Progenitor cell of endocrine pancreas (in vitro differentiated cells): Measurements from ENCODE around the gene COMP. TPM values are rescaled to one million over a fixed set of nuclear protein-coding genes. Genes with fewer than 3 reads are reported as not detected.

Source experiments
- DNase-seq: peaks from one replicate; pipeline ENCODE4 v3.0.0; 2021; ENCODE audit warnings: low spot score; ENCODE audit not compliant: unreplicated experiment
- H3K27ac Mint-ChIP-seq: 2 replicates; pipeline ENCODE4 v1.8.0; 2021; ENCODE audit warnings: mild to moderate bottlenecking, moderate library complexity, mixed read lengths
- H3K27me3 Mint-ChIP-seq: 2 replicates; pipeline ENCODE4 v1.8.0; 2021; ENCODE audit warnings: mixed read lengths
- H3K36me3 Mint-ChIP-seq: 2 replicates; pipeline ENCODE4 v1.8.0; 2022; ENCODE audit warnings: mixed read lengths; ENCODE audit not compliant: insufficient read depth
- H3K4me1 Mint-ChIP-seq: 2 replicates; pipeline ENCODE4 v1.8.0; 2021; ENCODE audit warnings: low read depth, mixed read lengths
- H3K4me3 Mint-ChIP-seq: 2 replicates; pipeline ENCODE4 v1.8.0; 2021; ENCODE audit warnings: low read depth, mild to moderate bottlenecking, moderate library complexity, mixed read lengths
- H3K9me3 Mint-ChIP-seq: 2 replicates; pipeline ENCODE4 v1.8.0; 2021; ENCODE audit warnings: low read depth, mixed read lengths
- total RNA-seq: library from RNA; stranded (reverse); gene quantifications from 2 replicates; pipeline ENCODE4 v1.2.1, GENCODE V29; 2021
- TF ChIP-seq, protein P1 (sequence below): fragments of 200-600 bp; sonication (generic); IDR thresholded peaks from one replicate; pipeline ENCODE4 v1.5.0; 2021; ENCODE audit warnings: antibody characterized with exemption, mild to moderate bottlenecking; ENCODE audit not compliant: unreplicated experiment

Gene COMP
- total RNA-seq, 1 donor from 2014 or later, result 0.24 TPM

DNA sequence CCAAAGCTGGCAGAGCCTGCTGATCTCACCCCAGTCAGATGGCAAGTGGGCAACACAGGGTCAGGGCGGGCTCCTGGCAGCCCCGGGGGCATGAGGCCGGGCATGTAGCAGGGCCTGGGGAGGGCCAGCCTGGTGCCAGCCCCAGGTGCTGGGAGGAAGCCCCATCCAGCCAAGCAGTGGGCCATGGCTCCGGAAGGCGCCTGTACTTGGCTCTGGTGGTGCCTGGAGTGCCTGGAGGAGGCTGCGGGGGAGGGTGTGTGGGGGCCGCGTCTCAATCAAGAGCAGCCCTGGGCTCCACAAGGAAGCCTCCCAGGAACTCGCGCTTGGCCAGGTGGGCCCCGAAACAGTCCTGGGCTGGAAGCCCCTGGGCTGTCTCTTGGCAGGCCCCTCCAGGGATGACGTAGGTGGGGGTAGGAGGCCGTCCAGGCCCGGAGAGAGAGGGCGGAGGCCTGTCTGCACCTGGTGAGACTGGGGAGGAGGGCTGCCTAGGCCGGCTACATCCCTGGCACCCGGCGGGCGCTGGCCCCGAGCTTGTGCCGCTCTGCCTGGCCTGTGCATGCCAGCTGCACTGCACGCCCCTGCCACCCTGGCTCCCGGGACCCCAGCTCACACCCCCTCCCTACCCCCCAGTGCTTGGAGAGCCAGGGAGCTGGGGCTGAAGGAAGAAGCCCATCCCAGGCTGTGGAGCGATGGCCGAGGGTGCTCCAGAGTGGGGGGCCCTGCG is 45.9 kb downstream of the COMP start:
- H3K4me3 Mint-ChIP-seq, result no peak overlapping the region
- DNase-seq, result no peak
- H3K4me1 Mint-ChIP-seq, result peaks cover 28% of the 10 kb centered on the region
- no peaks in the 10 kb centered on the region for H3K36me3 Mint-ChIP-seq
- no peak overlapping the region for H3K27ac Mint-ChIP-seq
- no peaks in the 10 kb centered on the region for H3K27me3 Mint-ChIP-seq
- TF ChIP-seq, protein P1, sequence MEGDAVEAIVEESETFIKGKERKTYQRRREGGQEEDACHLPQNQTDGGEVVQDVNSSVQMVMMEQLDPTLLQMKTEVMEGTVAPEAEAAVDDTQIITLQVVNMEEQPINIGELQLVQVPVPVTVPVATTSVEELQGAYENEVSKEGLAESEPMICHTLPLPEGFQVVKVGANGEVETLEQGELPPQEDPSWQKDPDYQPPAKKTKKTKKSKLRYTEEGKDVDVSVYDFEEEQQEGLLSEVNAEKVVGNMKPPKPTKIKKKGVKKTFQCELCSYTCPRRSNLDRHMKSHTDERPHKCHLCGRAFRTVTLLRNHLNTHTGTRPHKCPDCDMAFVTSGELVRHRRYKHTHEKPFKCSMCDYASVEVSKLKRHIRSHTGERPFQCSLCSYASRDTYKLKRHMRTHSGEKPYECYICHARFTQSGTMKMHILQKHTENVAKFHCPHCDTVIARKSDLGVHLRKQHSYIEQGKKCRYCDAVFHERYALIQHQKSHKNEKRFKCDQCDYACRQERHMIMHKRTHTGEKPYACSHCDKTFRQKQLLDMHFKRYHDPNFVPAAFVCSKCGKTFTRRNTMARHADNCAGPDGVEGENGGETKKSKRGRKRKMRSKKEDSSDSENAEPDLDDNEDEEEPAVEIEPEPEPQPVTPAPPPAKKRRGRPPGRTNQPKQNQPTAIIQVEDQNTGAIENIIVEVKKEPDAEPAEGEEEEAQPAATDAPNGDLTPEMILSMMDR, result no peak
- no peaks in the 10 kb centered on the region for H3K9me3 Mint-ChIP-seq

DNA sequence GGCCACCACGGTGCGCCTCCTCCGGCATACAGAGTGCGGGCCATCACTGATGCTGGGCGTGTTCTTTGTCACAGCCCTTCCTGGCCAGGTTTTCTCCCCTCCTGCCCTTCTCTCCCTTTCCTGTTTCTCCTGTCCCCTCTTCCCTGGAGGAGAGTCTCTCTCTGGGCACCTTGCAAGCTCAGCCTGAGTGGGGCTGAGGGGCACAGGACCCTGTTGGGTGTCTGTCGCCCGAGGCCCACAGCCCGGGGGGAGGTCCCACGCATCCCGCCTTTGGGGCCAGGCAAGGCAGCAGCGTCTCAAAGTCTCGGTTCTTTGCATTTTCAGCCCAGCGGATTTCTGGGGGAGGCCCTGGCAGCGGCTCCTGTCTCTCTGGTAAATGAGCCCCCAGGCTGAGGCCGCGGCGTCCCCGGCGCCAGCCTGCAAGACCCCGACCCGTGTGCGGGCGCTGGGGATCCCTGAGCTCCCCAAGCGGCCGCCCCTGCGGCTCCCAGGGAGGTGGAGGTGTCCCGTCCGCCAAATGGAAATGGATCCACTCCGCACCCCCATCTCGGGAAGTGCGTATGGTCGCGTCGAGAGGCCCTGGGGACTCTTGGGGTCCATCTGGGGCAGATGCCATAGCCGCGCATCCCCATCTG is 47.2 kb downstream of the COMP start:
- H3K27me3 Mint-ChIP-seq, result no peaks in the 10 kb centered on the region
- no peaks in the 10 kb centered on the region for H3K9me3 Mint-ChIP-seq
- peak overlapping the region; percentile 16 for H3K4me3 Mint-ChIP-seq
- TF ChIP-seq, protein P1, result no peak
- H3K27ac Mint-ChIP-seq, result no peak overlapping the region
- DNase-seq, result no peak
- H3K36me3 Mint-ChIP-seq, result no peaks in the 10 kb centered on the region
- H3K4me1 Mint-ChIP-seq, result peaks cover 36% of the 10 kb centered on the region

DNA sequence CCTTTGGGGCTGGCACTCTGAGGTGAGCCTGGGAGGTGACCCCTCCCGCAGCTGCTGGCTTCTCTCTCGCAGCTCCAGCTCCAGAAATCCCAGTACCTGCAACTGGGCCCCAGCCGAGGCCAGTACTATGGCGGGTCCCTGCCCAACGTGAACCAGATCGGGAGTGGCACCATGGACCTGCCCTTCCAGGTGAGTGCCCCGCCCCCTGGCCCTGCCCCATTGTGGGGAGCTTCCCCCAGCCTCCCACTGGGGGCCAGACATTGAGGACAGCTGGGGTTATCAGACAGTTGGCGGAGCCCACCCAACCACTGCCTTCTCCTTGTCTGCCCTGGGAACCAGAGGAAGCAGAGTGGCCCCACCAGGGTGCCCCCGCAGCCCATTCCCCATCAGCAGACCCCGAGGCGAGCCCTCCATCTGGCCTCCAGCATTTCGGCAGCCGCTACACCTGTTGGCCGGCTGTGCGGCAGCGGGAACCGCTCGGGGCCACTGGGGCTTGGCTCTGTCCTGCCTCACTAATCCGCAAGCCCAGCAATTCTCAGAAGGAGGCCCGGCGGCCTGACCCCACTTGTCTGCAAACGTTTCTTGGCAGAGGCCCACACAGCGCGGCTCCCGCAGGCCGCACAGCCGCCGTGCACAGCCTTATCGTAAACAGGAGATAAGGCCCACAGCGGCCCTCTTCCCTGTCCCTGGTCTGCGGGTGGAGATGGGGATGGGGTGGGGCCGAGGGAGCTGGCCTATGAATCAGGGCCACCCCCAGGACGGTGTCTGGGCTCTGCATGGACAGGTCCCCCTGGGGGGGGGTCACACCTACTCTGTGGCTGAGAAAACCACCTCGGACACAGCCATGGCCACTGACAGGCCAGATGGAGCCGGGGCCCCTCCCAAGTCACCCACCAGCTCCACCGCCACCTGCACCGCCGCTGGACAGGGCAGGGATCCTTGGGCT is 48.0 kb downstream of the COMP start:
- no peak for DNase-seq
- Mint-ChIP-seq H3K36me3 (no peaks in the 10 kb centered on the region), H3K27me3 (no peaks in the 10 kb centered on the region), H3K4me1 (peaks cover 41% of the 10 kb centered on the region), H3K9me3 (no peaks in the 10 kb centered on the region), H3K27ac (peak overlapping the region; percentile 76), H3K4me3 (no peak overlapping the region)
- TF ChIP-seq, protein P1, result no peak

GRCh38 chr19:18742324-18742723 is 48.8 kb downstream of the COMP start:
- H3K27ac Mint-ChIP-seq, result no peak overlapping the region
- no peak for DNase-seq
- TF ChIP-seq, protein P1, result no peak

More at GRCh38 chr19:18742324-18742723, 48.8 kb downstream of the COMP start:
- H3K4me3 Mint-ChIP-seq, result no peak overlapping the region
- no peaks in the 10 kb centered on the region for H3K9me3 Mint-ChIP-seq
- H3K4me1 Mint-ChIP-seq, result peaks cover 47% of the 10 kb centered on the region
- H3K36me3 Mint-ChIP-seq, result no peaks in the 10 kb centered on the region
- no peaks in the 10 kb centered on the region for H3K27me3 Mint-ChIP-seq
